Loucy (cell line): ENCODE measurements around the gene SERINC3.

Experiments
- H2AFZ ChIP-seq: fragments of 200-600 bp; sonication (generic); 2 replicates; pipeline ENCODE4 v1.6.0; 2016; ENCODE audit warnings: antibody characterized with exemption, mild to moderate bottlenecking, low read length, moderate library complexity
- H3F3A ChIP-seq: fragments of 200-600 bp; 2 replicates; pipeline ENCODE4 v1.6.0; 2016; ENCODE audit warnings: antibody characterized with exemption, low read depth, mild to moderate bottlenecking
- H3K27me3 ChIP-seq: fragments of 200-600 bp; sonication (generic); 2 replicates; pipeline ENCODE4 v1.6.1; 2014; ENCODE audit warnings: low read length, mild to moderate bottlenecking; ENCODE audit not compliant: insufficient read depth, poor library complexity, severe bottlenecking
- H3K36me3 ChIP-seq: fragments of 200-600 bp; sonication (generic); 2 replicates; pipeline ENCODE4 v1.6.1; 2016; ENCODE audit warnings: low read length; ENCODE audit not compliant: insufficient read depth
- H3K4me1 ChIP-seq: fragments of 200-600 bp; sonication (generic); 2 replicates; pipeline ENCODE4 v1.5.1; 2014; ENCODE audit warnings: low read length, mild to moderate bottlenecking; ENCODE audit not compliant: insufficient read depth, poor library complexity, severe bottlenecking
- H3K4me2 ChIP-seq: fragments of 200-600 bp; sonication (generic); 2 replicates; pipeline ENCODE4 v1.6.0; 2014; ENCODE audit warnings: antibody characterized with exemption, low read length, low read depth, mild to moderate bottlenecking; ENCODE audit not compliant: poor library complexity, severe bottlenecking
- H3K4me3 ChIP-seq: fragments of 200-600 bp; sonication (generic); 2 replicates; pipeline ENCODE4 v1.5.1; 2014; ENCODE audit warnings: low read length, mild to moderate bottlenecking, mixed read lengths; ENCODE audit not compliant: poor library complexity, severe bottlenecking
- H3K79me2 ChIP-seq: fragments of 200-600 bp; sonication (generic); 2 replicates; pipeline ENCODE4 v1.6.1; 2014; ENCODE audit warnings: low read length; ENCODE audit not compliant: insufficient read depth
- H3K9ac ChIP-seq: fragments of 200-600 bp; sonication (generic); 2 replicates; pipeline ENCODE4 v1.6.0; 2014; ENCODE audit warnings: mild to moderate bottlenecking, low read depth, low read length, moderate library complexity; ENCODE audit not compliant: poor library complexity, severe bottlenecking
- H3K9me2 ChIP-seq: fragments of 200-600 bp; sonication (generic); replicated peaks from 2 replicates; pipeline ENCODE4 v1.6.1; 2016; ENCODE audit warnings: low read depth, low read length, mixed read lengths
- H3K9me3 ChIP-seq: fragments of 200-600 bp; sonication (generic); 2 replicates; pipeline ENCODE4 v1.6.1; 2014; ENCODE audit warnings: mild to moderate bottlenecking, antibody characterized with exemption, low read length, low read depth; ENCODE audit not compliant: insufficient read depth
- H4K20me1 ChIP-seq: fragments of 200-600 bp; sonication (generic); 2 replicates; pipeline ENCODE4 v1.6.0; 2014; ENCODE audit warnings: antibody characterized with exemption, low read length, mild to moderate bottlenecking; ENCODE audit not compliant: insufficient read depth, poor library complexity, severe bottlenecking
- EZH2phosphoT487 ChIP-seq: fragments of 200-600 bp; IDR thresholded peaks from 2 replicates; pipeline ENCODE4 v1.6.1; 2018; ENCODE audit warnings: antibody characterized with exemption, mild to moderate bottlenecking, moderate library complexity, borderline replicate concordance
- TF ChIP-seq, protein P1 (sequence below): fragments of 200-600 bp; sonication (generic); conservative IDR thresholded peaks from 2 replicates; pipeline ENCODE4 v1.5.1; 2014; ENCODE audit warnings: mild to moderate bottlenecking, antibody characterized with exemption, low read length

The SERINC3 gene

DNA sequence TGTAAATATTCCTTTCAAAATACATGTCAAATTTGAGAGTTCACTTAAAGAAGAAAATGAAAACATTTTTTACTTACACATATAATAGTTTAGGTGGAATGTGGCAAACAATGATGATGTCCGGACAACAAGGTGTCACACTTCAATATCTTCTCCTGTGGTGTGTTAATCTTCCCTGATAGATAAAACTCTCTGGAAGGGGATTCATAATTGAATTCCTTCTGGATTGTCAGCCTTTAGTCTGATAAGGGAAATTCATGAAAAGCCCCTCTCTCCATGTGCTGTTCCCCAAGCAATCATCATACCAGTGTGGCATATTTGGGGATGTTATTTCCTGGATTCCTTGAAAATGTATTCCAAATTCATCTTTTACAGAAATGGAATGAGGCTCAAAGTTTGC is 971 bp upstream of the SERINC3 start:
- no peaks in the 10 kb centered on the region for H3K9me2 ChIP-seq
- peak overlapping the region; percentile 98 for H3K9ac ChIP-seq
- peaks cover 41% of the 10 kb centered on the region for H3K4me1 ChIP-seq
- no peaks in the 10 kb centered on the region for H3F3A ChIP-seq
- TF ChIP-seq EZH2phosphoT487: no peak
- no peak overlapping the region for H3K4me3 ChIP-seq
- no peak overlapping the region for H2AFZ ChIP-seq
- no peaks in the 10 kb centered on the region for H3K9me3 ChIP-seq
- H3K79me2 ChIP-seq: peaks cover 40% of the 10 kb centered on the region
- H3K4me2 ChIP-seq: peak overlapping the region; percentile 99
- no peaks in the 10 kb centered on the region for H3K27me3 ChIP-seq
- peaks cover 38% of the 10 kb centered on the region for H4K20me1 ChIP-seq
- no peaks in the 10 kb centered on the region for H3K36me3 ChIP-seq

DNA sequence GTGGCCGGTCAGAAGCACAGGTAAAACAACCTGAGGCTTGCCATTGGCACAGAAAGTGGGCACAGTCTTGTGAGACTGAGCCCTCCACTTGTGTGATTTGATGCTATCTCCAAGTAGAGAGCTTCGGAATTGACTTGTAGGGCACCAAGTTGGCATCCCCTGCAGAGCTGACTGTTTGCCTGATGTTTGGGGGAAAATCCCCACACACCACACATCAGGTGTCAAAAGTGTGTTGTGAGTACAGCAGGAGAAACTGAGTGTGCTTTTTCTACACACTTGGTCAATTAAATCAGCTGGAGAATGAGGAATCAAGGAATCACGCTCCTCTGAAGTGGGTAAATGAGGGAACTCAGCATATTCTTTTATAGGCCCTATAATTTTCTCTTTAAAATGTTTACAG is 989 bp downstream of the SERINC3 start:
- TF ChIP-seq, protein P1, sequence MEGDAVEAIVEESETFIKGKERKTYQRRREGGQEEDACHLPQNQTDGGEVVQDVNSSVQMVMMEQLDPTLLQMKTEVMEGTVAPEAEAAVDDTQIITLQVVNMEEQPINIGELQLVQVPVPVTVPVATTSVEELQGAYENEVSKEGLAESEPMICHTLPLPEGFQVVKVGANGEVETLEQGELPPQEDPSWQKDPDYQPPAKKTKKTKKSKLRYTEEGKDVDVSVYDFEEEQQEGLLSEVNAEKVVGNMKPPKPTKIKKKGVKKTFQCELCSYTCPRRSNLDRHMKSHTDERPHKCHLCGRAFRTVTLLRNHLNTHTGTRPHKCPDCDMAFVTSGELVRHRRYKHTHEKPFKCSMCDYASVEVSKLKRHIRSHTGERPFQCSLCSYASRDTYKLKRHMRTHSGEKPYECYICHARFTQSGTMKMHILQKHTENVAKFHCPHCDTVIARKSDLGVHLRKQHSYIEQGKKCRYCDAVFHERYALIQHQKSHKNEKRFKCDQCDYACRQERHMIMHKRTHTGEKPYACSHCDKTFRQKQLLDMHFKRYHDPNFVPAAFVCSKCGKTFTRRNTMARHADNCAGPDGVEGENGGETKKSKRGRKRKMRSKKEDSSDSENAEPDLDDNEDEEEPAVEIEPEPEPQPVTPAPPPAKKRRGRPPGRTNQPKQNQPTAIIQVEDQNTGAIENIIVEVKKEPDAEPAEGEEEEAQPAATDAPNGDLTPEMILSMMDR: no peak
- TF ChIP-seq EZH2phosphoT487: no peak
- Histone ChIP-seq H3K36me3 (no peaks in the 10 kb centered on the region), H3K4me2 (peak overlapping the region; percentile 99), H3K27me3 (no peaks in the 10 kb centered on the region), H3K9ac (peak overlapping the region; percentile 98), H3K4me3 (peak overlapping the region; percentile 95), H4K20me1 (peaks cover 54% of the 10 kb centered on the region), H3K9me2 (no peaks in the 10 kb centered on the region), H3F3A (no peaks in the 10 kb centered on the region), H3K4me1 (peaks cover 57% of the 10 kb centered on the region), H2AFZ (no peak overlapping the region), H3K79me2 (peaks cover 59% of the 10 kb centered on the region), H3K9me3 (no peaks in the 10 kb centered on the region)

DNA sequence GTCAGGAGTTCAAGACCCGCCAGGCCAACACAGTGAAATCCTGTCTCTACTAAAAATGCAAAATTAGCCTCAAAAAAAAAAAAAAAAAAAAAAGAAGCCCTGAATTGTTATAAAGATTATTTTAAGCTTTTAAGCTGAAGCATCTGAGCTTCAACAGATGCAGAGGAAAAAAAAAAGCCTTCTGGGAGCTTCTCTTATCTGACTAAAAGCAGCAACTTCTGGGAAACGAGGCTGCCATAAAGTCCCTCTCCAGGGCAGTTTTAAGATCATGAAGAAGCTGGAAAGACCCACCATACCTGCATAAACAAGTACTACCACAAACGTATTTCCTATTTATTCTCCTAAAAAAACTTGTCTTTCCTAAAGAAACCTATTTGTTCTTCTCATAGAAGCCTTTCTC is 3.6 kb downstream of the SERINC3 start:
- Histone ChIP-seq H3K36me3 (no peaks in the 10 kb centered on the region; the same call in 1 of the 2 replicates), H4K20me1 (peaks cover 62% of the 10 kb centered on the region), H3K9me3 (no peaks in the 10 kb centered on the region), H3K9ac (peak overlapping the region; percentile 2), H3K4me2 (peak overlapping the region; percentile 99), H3F3A (no peaks in the 10 kb centered on the region; the same call in 1 of the 2 replicates), H3K4me1 (peaks cover 66% of the 10 kb centered on the region), H3K4me3 (peak overlapping the region; percentile 46), H2AFZ (no peak overlapping the region), H3K27me3 (no peaks in the 10 kb centered on the region), H3K79me2 (peaks cover 84% of the 10 kb centered on the region), H3K9me2 (no peaks in the 10 kb centered on the region)
- TF ChIP-seq EZH2phosphoT487: no peak
- TF ChIP-seq, protein P1: no peak

DNA sequence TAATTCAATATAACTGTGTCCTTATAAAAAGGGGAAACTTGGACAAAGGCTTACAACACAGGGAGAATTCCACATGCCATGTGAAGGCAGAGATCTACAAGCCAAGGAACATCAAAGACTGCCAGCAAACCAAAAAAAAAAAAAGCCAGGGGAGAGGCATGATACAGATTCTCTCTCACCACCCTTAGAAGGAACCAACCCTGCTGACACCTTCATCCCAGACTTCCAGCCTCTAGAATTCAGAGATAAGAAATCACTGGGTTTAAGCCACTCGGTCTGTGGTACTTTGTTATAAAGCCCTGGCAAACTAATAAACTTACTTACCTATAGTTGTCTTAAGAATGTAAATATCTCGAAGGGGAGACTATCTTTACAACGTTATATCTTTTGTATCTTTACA is 4.4 kb downstream of the SERINC3 start:
- no peaks in the 10 kb centered on the region for H3K9me3 ChIP-seq
- H3F3A ChIP-seq: no peaks in the 10 kb centered on the region; the same call in 1 of the 2 replicates
- H3K4me1 ChIP-seq: peaks cover 65% of the 10 kb centered on the region
- no peak overlapping the region for H2AFZ ChIP-seq
- peaks cover 67% of the 10 kb centered on the region for H4K20me1 ChIP-seq
- no peaks in the 10 kb centered on the region for H3K27me3 ChIP-seq
- peak overlapping the region; percentile 2 for H3K9ac ChIP-seq
- TF ChIP-seq, protein P1: no peak
- TF ChIP-seq EZH2phosphoT487: no peak
- H3K4me2 ChIP-seq: peak overlapping the region; percentile 99
- peaks cover 6% of the 10 kb centered on the region; the same call in 1 of the 2 replicates for H3K36me3 ChIP-seq
- peaks cover 92% of the 10 kb centered on the region for H3K79me2 ChIP-seq
- no peaks in the 10 kb centered on the region for H3K9me2 ChIP-seq
- H3K4me3 ChIP-seq: peak overlapping the region; percentile 22
